GM19452 (cell line): ENCODE measurements around the gene MYO15B.

Source experiments
- ATAC-seq: cut with Tn5 transposase; IDR thresholded peaks from one replicate; pipeline ENCODE4 v1.9.1; 2021; ENCODE audit not compliant: unreplicated experiment

Gene MYO15B

GRCh38 chr17:75601057-75601987 is 13.7 kb downstream of the MYO15B start:
- no peak for ATAC-seq

- no peak for ATAC-seq
These were observed 15.0 kb downstream of the MYO15B start for GRCh38 chr17:75602644-75603043.

GRCh38 chr17:75603123-75603522 is 15.5 kb downstream of the MYO15B start:
- no peak for ATAC-seq

- no peak for ATAC-seq
These were observed 16.6 kb downstream of the MYO15B start for GRCh38 chr17:75604034-75604695.

- no peak for ATAC-seq
These were observed 18.2 kb downstream of the MYO15B start for GRCh38 chr17:75605790-75606189.

GRCh38 chr17:75607086-75607485 is 19.5 kb downstream of the MYO15B start:
- ATAC-seq: no peak

GRCh38 chr17:75610103-75610984 is 22.7 kb downstream of the MYO15B start:
- ATAC-seq: no peak

GRCh38 chr17:75611851-75612429 is 24.3 kb downstream of the MYO15B start:
- no peak for ATAC-seq

- ATAC-seq: no peak
These were observed 25.5 kb downstream of the MYO15B start for GRCh38 chr17:75612906-75613626.

GRCh38 chr17:75614006-75614405 is 26.4 kb downstream of the MYO15B start:
- no peak for ATAC-seq

GRCh38 chr17:75614556-75615270 is 27.1 kb downstream of the MYO15B start:
- ATAC-seq: no peak

GRCh38 chr17:75615301-75615700 is 27.7 kb downstream of the MYO15B start:
- ATAC-seq: no peak

GRCh38 chr17:75616521-75617122 is 29.0 kb downstream of the MYO15B start:
- ATAC-seq: no peak

GRCh38 chr17:75617218-75617617 is 29.6 kb downstream of the MYO15B start:
- no peak for ATAC-seq

GRCh38 chr17:75617675-75618074 is 30.1 kb downstream of the MYO15B start:
- ATAC-seq: no peak

GRCh38 chr17:75619506-75620431 is 32.2 kb downstream of the MYO15B start:
- no peak for ATAC-seq

GRCh38 chr17:75621489-75621888 is 33.9 kb downstream of the MYO15B start:
- no peak for ATAC-seq

- no peak for ATAC-seq
These were observed 34.5 kb downstream of the MYO15B start for GRCh38 chr17:75622076-75622475.
